HG03139 (cell line): ENCODE results near the gene MNT.

Experiments
- ATAC-seq: cut with Tn5 transposase; IDR thresholded peaks from one replicate; pipeline ENCODE4 v1.9.1; 2021; ENCODE audit not compliant: unreplicated experiment

MNT gene

GRCh38 chr17:2364763-2365116 is 36.1 kb downstream of the MNT start:
- ATAC-seq: no peak

DNA sequence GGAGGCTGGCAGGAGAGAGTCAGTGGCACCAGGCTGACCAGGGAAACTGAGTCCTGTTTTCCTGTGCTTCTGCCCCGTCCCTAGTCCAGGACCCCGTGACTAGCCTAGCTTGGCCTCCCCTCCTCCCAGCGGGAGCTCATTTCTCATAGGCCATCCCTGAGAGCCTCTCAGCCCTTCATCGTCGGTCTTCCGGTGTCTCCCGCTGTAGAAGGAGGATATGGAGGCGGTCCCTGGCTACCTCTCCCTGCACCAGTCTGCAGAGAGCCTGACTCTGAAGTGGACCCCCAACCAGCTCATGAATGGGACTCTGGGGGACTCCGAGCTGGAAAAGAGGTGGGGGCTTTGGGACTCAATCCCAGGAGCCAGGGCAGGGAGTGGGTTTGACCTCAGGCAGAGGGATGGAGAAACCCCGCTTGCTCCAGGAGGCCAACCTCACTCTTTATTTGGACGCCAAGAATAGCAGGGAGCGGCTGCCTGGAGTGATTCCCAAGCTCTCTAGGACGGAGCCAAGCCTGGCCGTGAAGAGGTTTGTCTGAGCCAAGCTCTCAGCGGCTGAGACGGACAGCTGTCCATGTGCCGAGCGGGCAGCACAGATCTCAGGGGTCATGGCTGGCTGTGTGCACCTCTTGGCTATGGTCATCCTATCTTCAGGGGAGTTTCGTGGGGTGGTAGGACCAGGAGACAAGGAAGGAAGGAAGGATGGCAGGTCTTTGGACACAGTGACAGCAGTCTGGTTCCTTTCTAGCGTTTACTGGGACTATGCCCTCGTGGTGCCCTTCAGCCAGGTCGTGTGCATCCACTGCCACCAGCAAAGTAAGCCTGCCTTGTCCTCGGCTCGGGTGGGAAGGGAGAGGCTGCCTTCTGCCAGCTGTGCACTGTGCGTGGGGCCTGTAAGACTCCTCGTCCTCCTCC is 36.8 kb downstream of the MNT start:
- no peak for ATAC-seq

DNA sequence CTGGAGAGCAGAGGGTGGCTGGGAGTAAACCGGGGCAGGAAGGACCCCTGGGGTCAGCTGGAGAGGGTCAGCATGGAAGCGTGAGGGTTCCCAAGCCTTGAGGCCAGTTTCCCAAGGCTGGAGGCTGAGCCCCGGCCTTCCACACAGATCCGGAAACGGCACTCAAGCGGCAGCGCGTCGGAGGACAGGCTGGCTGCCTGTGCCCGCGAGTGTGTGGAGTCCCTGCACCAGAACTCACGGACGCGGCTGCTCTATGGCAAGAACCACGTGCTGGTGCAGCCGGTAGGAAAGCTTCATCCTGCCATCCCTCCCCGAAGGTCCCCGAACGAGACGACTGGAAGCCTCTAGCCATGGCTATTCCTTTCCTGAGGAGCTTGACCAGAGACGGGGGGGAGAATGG is 37.5 kb downstream of the MNT start:
- ATAC-seq: no peak

DNA sequence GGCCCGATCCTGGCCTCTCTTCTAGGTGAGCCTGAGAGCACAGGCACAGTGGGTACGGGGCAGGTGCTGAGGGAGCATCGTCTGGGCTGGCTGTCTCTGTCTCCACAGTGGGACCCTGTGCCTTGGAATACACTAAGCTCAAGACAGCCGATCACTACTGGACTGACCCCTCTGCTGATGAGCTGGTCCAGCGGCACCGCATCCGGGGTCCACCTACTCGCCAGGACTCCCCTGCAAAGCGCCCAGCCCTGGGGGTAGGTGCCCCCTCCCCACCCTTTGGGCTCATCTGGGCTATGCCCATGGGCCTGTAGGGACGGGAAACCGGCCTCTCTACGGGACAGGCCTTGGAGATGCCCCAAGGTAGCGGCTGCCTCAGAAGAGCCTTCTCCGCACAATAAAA is 38.0 kb downstream of the MNT start:
- no peak for ATAC-seq

- no peak for ATAC-seq
Measured at GRCh38 chr17:2362416-2362815, 38.4 kb downstream of the MNT start.

GRCh38 chr17:2362016-2362415 is 38.8 kb downstream of the MNT start:
- ATAC-seq: no peak

DNA sequence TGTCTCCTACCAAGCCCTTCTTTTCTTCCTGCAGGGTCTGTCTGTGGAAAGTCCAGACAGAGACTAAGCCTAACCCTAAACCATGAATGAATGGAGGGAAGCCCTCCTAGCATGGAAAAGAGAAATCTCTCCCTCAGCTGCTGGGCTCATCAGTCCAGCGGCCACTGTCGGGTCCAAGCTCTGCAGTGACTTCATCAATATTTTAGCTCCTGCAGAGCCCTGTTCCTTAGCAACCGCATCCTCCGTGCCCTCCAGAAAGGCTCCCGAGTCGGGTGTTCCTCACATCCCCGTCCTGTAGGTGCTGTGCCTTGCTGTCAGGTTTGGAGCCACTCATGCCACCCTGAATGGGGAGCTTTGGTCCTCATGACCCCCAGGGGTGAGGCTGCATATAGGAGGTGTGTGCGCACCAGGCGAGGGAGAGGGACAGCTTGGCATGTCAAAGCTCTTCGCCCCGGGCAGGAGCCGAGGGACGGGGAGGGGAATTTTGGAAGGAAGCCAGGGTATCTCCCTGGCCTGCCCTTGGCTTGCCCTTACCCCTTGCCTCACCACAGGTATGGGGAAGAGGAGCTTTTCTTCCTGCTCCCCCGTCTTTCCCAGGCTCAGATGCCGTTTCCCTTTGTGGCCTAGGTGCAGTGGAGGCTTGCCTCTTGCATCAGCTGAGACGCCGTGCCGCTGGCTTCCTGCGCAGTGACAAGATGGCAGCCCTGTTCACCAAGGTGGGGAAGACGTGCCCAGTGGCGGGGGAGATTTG is 39.7 kb downstream of the MNT start:
- ATAC-seq: no peak

DNA sequence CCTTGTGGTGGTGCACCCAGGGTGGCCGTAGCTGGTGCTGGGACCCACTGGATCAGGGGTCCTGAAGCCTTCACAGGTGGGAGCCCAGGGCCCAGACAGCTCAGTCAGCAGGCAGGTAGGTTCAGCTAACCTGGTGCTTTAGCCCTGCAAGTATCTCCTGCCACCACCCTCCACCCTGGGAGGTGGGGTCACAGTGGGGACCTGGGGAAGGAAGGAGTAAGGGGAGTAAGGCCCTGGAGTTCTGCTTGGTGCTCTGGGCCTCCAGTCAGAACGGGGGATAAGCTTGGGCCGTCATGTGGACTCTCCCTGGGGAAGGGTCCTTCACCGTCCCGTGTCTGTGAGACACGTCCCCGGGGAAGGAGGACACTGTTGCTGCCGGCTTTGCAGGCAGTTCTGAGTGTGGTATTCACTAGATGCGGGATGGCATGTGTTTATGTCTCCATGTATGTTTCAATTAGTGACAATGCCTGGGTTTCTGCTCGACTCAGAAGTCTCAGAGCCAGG is 42.9 kb downstream of the MNT start:
- ATAC-seq: no peak

DNA sequence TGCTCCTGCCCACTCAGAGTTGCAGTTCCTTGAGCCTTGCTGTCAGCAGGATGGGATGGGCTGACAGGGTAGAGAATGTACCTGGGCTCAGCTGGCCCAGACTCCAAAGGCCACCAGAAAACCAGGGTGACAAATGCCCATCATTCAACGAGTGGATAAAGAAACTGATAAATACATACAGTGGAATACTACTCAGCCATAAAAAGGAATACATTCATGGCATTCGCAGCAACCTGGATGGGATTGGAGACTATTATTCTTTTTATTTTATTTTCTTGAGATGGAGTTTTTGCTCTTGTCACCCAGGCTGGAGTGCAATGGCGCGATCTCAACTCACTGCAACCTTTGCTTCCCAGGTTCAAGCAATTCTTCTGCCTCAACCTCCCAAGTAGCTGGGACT is 43.6 kb downstream of the MNT start:
- no peak for ATAC-seq

DNA sequence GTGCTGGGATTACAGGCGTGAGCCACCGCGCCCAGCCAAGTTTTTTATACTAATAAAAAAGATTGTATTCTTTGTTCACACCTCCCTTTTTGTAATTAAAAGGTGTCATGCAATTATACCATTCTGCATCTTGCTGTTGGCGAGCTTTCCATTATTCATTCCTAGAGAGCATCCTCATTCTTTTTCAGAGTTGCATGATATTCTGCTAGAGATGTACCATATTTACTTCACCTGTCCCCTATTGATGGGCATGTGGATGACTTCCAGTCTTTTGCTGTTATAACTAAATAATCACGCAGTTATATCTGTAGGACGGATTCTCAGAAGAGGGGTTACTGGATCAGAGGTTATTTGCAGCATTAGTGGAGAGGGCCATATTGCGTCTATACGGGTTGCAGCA is 46.5 kb downstream of the MNT start:
- no peak for ATAC-seq

- no peak for ATAC-seq
Measured at GRCh38 chr17:2351269-2351668, 49.6 kb downstream of the MNT start.

DNA sequence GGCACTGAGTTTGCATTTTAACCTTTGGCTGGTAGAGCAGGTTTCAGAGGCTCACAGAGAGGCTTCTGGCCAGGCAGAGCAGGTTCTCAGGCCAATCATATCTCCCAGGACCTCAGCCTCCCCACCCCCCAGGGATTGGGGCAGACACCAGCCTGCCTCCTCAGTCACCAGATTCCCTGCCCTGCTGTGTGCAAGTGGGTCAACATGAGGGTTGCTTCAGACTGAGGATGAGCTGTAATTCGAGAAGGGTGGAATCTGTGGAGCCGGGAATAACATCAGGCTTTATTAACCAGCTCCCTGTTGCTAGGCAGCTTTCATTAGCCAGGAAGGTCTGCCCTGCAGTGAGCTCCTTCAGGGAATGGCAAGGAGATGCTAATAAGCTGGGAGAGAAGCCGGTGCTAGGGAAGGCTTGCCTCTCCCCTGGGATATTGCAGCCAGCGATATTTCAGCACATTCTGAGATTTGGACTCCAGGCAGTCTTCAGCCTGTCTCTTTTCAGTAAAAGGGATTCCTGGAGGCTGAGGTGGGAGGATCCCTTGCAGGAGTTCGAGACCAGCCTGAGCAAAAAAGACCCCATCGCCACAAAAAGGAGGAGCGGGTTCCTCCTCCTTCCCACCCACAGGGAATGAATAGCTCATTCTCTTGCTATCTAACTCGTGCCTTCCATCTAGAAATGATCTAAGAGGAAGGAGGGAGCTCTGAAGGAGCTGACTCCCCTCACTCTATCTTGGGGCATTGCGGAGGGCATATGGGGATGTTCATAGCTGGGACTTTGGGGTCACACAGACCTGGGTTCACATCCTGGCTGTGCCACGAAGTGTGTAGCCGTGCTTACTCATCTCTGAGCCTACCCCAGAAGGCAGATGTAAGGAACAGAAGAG is 52.8 kb downstream of the MNT start:
- no peak for ATAC-seq

- no peak for ATAC-seq
Measured at GRCh38 chr17:2346475-2346874, 54.4 kb downstream of the MNT start.

DNA sequence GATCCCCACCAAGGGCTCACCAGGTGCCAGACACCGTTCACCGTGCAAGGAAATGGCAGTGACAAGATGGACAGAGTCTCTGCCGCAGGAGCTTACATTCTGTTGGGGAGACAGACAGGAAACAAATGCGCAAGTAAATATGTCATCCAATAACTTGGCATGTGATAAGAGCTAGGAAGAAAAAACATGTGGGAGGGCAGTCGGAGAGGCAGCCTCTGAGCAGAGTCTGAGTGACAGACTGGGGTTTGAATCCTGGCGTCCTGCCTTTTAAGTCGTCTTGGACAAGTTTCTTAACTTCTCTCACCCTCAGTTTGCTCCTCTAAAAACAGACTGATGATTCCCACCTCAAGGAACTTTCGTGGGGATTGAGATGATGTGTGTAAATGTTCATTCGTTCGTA is 56.3 kb downstream of the MNT start:
- no peak for ATAC-seq

GRCh38 chr17:2343421-2343820 is 57.4 kb downstream of the MNT start:
- ATAC-seq: no peak

DNA sequence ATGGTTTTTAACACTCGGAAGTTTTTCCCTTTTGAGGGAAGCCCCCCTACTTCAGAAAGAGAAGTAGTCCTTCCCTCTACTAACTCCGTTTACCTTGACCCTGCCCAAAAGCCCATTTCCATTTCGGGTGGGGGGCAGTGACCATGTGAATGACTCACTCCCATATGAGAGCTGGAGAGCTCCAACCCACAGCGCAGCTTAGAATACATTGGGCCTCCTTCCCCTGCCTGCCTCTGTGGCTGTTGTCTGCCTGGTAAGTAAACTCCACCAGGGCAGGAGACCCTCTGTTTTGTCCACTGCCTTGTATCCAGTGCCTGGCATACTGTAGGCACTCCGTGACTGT is 62.6 kb downstream of the MNT start:
- no peak for ATAC-seq

DNA sequence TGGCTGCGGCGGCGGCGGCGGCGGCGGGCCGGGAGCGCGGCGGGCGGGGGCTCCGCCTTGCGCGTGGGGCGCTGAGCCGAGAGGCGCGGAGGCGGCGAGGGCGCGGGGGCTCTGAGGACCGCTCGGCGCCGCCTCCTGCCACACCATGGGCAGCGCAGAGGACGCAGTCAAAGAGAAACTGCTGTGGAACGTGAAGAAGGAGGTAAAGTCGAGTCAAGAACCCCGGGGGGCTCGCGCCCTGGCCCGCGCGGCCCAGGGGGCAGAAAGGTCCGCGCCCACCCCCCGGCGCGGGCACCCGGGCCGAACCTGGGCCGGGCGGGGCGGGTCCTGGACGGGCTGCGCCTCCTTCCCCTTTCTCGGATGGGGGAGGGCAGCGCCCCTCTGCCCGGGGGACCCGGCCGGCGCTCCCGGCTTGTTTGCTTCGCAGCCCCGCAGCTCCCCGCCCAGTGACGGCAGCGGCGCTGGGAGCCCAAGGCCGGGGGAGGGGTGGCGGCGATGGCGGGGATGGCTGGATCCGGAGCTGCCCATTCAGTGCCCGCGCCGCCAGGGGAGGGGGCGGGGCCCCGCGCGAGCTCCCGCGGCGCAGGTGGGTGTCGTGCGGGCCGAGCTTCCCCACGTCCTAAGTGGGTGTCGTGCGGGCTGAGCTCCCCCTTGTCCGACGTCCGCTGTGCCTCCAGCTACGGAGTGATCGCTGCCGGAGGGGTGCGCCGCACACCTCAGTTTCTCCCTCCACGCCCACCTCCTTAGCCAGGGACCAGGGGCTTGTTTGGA is 63.1 kb downstream of the MNT start:
- no peak for ATAC-seq

- no peak for ATAC-seq
Measured at GRCh38 chr17:2336852-2337543, 63.9 kb downstream of the MNT start, which contains the start of gene SGSM2. Gene SGSM2, plus strand, starts transcription at chr17:2337501. Its CDS starts 188 bp downstream, at chr17:2337689.

DNA sequence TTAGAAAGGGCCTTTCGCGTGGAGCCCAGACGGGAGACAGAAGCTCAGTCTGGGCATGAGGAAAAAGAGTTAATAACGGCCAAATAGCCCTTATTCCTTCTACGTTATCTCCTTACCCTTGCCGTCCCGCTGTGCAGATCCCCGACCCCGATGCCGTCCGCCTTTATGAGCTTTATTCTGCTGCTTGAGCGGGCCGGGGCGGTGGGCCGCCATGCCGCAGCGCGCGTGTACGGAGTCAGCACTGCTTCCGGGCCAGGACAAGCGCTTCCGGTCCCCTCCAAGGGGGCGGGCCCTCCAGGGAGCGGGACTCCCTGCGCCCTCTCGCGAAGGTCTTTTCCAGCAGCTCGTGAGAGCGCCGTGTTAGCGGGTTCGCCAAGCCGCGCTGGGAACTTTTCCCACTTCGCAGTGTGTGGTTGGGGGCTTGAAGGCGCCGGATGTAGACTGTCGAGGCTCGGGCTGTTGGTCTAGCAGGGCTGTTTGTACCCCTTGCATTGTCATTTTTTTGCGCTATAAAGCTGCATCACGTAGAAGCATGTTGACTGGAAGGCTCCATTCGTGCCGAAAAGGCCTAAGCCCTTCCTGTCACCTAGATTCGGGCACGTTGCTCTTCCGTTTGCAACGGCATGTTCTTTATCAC is 64.5 kb downstream of the MNT start, which contains the start of gene TSR1:
Gene TSR1, minus strand, starts transcription at position 243 of the 637 bp plus-strand sequence. Its CDS starts 30 bp downstream, at position 213.
- peak; percentile 66 for ATAC-seq
